IgD-negative memory B cell (primary cell): Measurements from ENCODE around the gene CCR9. TPM values are rescaled to one million over a fixed set of nuclear protein-coding genes. Genes with fewer than 3 reads are reported as not detected.
A peak's percentile ranks its signal among the peaks of the same experiment; 100 is the strongest.
"Not testable (repeated sequence)": the region's sequence is repeated elsewhere in the genome, so short reads cannot be mapped to it uniquely, and the experiment has no call there.

Experiments used
- H3K27ac Mint-ChIP-seq, 3 donors: one replicate each; pipeline ENCODE4 v1.8.0; 2020 to 2022; ENCODE audit warnings: mild to moderate bottlenecking in 3 of 3, mixed read lengths in 3 of 3, moderate library complexity in 1 of 3
- H3K27me3 Mint-ChIP-seq: one replicate; pipeline ENCODE4 v1.8.0; 2021; ENCODE audit warnings: mixed read lengths
- H3K36me3 Mint-ChIP-seq: one replicate; pipeline ENCODE4 v1.8.0; 2020; ENCODE audit warnings: mild to moderate bottlenecking, mixed read lengths
- H3K4me1 Mint-ChIP-seq, 3 donors: one replicate each; pipeline ENCODE4 v1.8.0; 2020 to 2022; ENCODE audit warnings: mixed read lengths in 3 of 3, mild to moderate bottlenecking in 1 of 3
- H3K4me3 Mint-ChIP-seq, 4 donors: one replicate each; pipeline ENCODE4 v1.8.0; 2020 to 2022; ENCODE audit warnings: mild to moderate bottlenecking in 4 of 4, mixed read lengths in 4 of 4, moderate library complexity in 3 of 4
- H3K9me3 Mint-ChIP-seq, 3 donors: one replicate each; pipeline ENCODE4 v1.8.0; 2020 to 2021; ENCODE audit warnings: mixed read lengths in 3 of 3, mild to moderate bottlenecking in 1 of 3
- polyA plus RNA-seq: library from polyadenylated mRNA; unstranded; fragments of 300-500 nt; fragmentation: Illumina TruSeq; gene quantifications from one replicate; pipeline ENCODE4 v1.2.3, GENCODE V29; 2021

Gene CCR9, protein sequence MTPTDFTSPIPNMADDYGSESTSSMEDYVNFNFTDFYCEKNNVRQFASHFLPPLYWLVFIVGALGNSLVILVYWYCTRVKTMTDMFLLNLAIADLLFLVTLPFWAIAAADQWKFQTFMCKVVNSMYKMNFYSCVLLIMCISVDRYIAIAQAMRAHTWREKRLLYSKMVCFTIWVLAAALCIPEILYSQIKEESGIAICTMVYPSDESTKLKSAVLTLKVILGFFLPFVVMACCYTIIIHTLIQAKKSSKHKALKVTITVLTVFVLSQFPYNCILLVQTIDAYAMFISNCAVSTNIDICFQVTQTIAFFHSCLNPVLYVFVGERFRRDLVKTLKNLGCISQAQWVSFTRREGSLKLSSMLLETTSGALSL
- polyA plus RNA-seq: 6.3 TPM

- Mint-ChIP-seq H3K4me3 (peak within 1 kb of the TSS in 3 of 4 donors; percentile 18 to 77 (median 28)), H3K9me3 (no peaks in the 10 kb centered on the region), H3K36me3 (no peaks in the 10 kb centered on the region), H3K27me3 (peaks cover 15% of the 10 kb centered on the region), H3K4me1 (peaks cover 6 to 21% (median 9%) of the 10 kb centered on the region in 3 donors), H3K27ac (no peak within 1 kb of the TSS)
Observed at GRCh38 chr3:45885979-45886705, at the start of gene CCR9. CCR9 (plus strand) TSS chr3:45886543; CDS start chr3:45894934, 8,391 bp downstream.

DNA sequence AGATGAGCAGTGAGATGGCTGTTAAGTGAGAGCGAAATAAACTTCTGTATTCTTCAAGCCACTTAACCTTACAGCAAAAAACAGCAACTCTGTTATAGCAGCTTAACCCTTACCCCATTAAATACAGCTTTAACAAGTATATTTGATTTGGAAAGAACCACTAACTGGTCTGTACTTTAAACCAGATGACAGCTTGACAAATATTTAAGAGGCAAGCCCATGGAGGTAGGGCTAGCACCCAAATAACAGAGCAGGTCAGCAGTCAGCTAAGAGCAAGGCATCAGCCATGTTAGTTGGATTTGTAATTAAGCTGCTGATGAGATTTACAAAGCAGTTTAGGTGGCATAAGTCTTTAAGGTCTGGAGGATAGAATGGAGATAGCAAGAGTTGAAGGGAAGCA is 47.9 kb upstream of the CCR9 start:
- peak overlapping the region in 1 of 4 donors; percentile 18 for H3K4me3 Mint-ChIP-seq
- H3K27me3 Mint-ChIP-seq: no peaks in the 10 kb centered on the region
- no peaks in the 10 kb centered on the region for H3K9me3 Mint-ChIP-seq
- peaks cover 6% of the 10 kb centered on the region for H3K36me3 Mint-ChIP-seq
- H3K27ac Mint-ChIP-seq: peak overlapping the region in 1 of 3 donors; percentile 9
- peaks cover 12 to 17% (median 15%) of the 10 kb centered on the region in 3 donors for H3K4me1 Mint-ChIP-seq

DNA sequence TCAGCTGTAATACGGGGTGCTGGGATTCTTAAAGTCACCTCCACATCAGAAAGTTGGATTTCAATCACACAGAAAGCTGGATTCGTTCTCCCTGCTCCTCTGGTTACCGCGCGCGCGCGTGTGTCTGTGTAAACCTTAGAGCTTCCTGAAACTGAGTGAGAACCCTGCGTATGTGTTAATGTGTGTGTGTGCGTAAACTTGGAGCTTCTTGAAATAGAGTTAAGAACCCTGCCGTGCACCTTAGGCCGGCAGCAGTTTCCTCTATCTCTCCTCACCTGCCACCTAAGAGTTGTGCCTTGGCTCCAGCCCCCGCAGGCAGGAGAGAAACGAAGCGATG is 45.0 kb upstream of the CCR9 start:
- peaks cover 8% of the 10 kb centered on the region for H3K36me3 Mint-ChIP-seq
- peak overlapping the region; percentile 94 to 97 (median 96) for H3K27ac Mint-ChIP-seq
- no peaks in the 10 kb centered on the region for H3K27me3 Mint-ChIP-seq
- peak overlapping the region; percentile 96 to 98 (median 96) for H3K4me3 Mint-ChIP-seq
- H3K9me3 Mint-ChIP-seq: no peaks in the 10 kb centered on the region
- H3K4me1 Mint-ChIP-seq: peaks cover 14 to 17% (median 15%) of the 10 kb centered on the region in 3 donors

DNA sequence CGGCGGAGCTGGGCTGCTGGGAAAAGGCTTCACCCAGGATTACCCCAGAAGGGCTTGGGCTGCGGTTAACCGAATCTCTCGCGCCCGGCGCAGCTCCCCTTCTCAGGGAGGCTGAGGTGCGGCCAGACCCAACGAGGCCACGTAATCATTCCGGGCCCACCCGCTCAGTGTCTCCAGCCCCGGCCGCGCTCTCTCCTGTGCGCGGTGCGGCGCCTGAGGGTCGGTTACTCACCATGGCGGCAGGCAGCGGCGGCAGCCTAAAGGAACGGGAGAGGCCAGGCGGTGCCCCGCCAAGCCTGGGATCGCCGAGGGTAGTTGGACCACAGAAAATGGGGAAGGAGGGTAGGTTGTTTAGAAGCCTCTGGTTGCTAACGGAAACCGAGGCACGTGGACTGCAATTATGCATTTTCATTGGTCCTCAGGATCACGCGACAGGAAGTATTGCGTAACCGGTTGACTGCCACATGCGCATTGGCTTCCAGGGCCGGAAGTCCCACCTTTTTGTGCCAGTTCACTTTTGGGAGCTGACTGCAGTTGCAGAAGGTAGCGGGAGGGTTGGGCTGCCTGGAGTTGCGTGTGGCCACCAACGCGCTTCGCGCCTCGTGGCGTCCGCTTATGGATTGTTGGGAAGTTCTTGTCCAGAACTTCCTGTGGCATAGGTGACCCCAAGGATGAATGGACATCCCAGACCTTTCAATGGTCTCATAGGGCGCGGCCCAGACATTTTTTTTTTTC is 44.4 kb upstream of the CCR9 start, which contains the start of gene LZTFL1:
TSS of gene LZTFL1 (minus strand) at position 363 of the 735 bp plus-strand sequence. CDS start at position 235, 128 bp downstream.
- H3K27ac Mint-ChIP-seq: peak within 1 kb of the TSS; percentile 94 to 97 (median 96)
- no peaks in the 10 kb centered on the region for H3K9me3 Mint-ChIP-seq
- peaks cover 10% of the 10 kb centered on the region for H3K36me3 Mint-ChIP-seq
- H3K4me1 Mint-ChIP-seq: peaks cover 14 to 17% (median 15%) of the 10 kb centered on the region in 3 donors
- H3K4me3 Mint-ChIP-seq: peak within 1 kb of the TSS; percentile 96 to 98 (median 96)
- no peaks in the 10 kb centered on the region for H3K27me3 Mint-ChIP-seq

DNA sequence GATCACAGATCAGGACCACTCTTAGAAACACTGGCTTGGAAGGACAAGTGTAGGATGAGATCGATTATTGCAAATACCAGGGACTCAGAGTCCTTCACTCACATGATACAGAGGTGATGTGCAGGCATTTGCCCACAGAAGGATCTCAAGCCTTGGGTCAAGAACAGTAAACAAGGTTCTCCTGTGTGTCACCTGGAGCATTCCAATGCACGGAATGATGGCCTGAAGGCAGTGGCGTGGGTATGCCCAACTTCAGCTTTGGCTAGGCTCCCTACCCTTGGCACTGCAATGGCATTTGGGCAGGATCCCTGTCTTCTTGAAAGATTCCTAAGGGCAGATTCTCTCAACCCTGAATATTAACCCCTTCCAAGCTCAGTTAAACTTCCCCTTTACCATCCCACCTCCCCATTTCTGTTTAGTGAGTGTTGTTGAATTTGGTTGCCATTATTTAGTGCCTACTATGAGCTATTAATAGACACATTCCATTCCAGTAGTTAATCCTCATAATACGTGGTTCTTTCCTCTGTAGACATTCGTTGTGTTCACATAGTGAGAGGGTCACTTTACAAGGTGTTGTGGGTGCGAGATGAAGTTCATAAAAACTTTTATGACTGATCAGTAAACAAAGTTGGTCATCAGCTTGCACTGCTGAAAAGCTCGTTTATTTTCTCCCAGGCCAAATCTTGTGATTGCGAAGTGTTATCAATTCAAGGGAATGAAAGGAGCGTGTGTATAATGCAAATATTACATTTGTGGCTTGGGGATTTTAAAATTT is 43.3 kb upstream of the CCR9 start:
- peaks cover 14 to 17% (median 15%) of the 10 kb centered on the region in 3 donors for H3K4me1 Mint-ChIP-seq
- peak overlapping the region in 3 of 4 donors; percentile 96 to 97 (median 96) for H3K4me3 Mint-ChIP-seq
- no peaks in the 10 kb centered on the region for H3K9me3 Mint-ChIP-seq
- H3K27me3 Mint-ChIP-seq: no peaks in the 10 kb centered on the region
- H3K27ac Mint-ChIP-seq: peak overlapping the region in 2 of 3 donors; percentile 87 to 96
- H3K36me3 Mint-ChIP-seq: peaks cover 5% of the 10 kb centered on the region

DNA sequence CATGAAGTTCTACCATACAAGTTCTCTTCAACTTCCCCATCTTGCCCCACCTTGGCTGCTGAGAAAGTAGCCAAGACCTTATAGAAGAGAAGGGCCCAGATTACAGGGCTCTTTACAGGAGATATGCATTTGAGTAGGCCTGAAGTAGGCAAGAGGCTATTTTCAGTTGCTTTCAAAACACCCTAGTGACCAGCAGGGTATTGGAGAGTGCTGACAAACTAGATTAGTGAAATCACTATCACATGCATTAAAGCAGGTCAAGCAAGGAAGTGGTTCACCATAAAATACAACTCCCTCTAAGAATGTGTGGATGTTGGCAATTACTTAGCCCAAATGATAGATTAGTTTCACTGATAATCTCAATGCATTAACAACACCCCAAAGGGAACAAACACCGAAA is 41.7 kb upstream of the CCR9 start:
- Mint-ChIP-seq H3K36me3 (peaks cover 5% of the 10 kb centered on the region), H3K4me1 (peaks cover 11 to 17% (median 15%) of the 10 kb centered on the region in 3 donors), H3K9me3 (no peaks in the 10 kb centered on the region), H3K27me3 (peaks cover 6% of the 10 kb centered on the region), H3K27ac (no peak overlapping the region), H3K4me3 (no peak overlapping the region)

DNA sequence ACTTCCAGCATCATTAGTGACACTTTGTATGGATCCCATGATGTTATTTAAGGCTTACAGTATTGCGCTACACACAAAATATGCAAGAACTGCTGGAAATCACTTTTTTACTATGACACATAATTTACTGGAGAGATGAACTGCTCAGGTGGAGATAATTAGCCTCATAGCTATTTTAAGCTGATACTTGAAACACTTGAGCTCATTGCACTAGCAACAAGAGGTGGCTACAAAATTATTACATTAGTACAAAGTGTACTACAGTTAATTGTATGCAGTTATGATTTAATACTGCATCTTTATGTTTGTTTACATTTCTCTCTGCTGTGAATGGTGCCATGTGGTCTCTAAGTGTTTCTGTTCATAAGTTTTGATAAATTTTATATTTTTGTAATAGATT is 38.0 kb upstream of the CCR9 start:
- Mint-ChIP-seq H3K36me3 (peaks cover 5% of the 10 kb centered on the region), H3K9me3 (no peaks in the 10 kb centered on the region), H3K27me3 (peaks cover 14% of the 10 kb centered on the region), H3K4me1 (peaks cover 2 to 5% (median 5%) of the 10 kb centered on the region in 3 donors), H3K4me3 (no peak overlapping the region), H3K27ac (no peak overlapping the region)

DNA sequence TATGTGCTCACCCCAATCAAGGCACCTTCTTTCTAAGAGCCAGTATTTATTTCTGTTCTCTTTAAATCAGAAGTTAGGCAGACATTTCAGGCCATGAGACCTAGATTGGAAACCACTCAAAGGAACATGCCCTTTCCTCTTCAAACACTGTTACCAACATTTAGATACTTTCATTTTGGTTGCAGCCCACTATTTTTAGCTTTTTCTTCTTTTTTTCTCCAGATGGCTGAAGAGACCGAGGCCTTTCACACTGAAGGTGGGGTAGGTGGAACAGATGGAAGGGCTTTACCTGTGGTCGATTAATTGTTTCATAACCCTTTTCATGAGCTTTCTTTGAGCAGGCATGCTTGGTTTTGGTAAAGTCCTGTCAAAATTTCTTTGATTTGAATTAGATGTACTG is 33.5 kb upstream of the CCR9 start:
- Mint-ChIP-seq H3K4me1 (peaks cover 2 to 10% (median 5%) of the 10 kb centered on the region in 3 donors), H3K27me3 (peaks cover 18% of the 10 kb centered on the region), H3K27ac (no peak overlapping the region), H3K9me3 (no peaks in the 10 kb centered on the region), H3K36me3 (peaks cover 4% of the 10 kb centered on the region), H3K4me3 (peak overlapping the region in 3 of 4 donors; percentile 24 to 58 (median 46))

- not testable (repeated sequence) for H3K9me3 Mint-ChIP-seq, H3K27me3 Mint-ChIP-seq, H3K36me3 Mint-ChIP-seq
- Mint-ChIP-seq H3K27ac (peak overlapping the region in 1 of 3 donors; percentile 26), H3K4me3 (peak overlapping the region in 1 of 4 donors; percentile 13), H3K4me1 (peaks cover 13 to 21% (median 19%) of the 10 kb centered on the region in 3 donors)
Observed at GRCh38 chr3:45856323-45856722, 30.0 kb upstream of the CCR9 start.

DNA sequence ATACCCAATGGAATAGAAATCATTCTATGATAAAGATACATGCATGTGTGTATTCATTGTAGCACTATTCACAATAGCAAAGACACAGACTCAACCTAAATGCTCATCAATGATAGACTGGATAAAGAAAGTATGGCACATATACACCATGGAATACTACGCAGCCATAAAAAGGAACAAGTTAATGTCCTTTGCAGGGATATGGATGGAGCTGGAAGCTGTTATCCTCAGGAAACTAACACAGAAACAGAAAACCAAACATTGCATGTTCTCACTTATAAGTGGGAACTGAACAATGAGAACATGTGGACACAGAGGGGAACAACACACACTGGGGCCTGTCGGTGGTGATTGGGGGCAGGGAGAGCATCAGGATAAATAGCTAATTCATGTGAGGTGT is 29.3 kb upstream of the CCR9 start:
- H3K4me3 Mint-ChIP-seq, H3K27me3 Mint-ChIP-seq, H3K36me3 Mint-ChIP-seq, H3K9me3 Mint-ChIP-seq: not testable (repeated sequence)
- Mint-ChIP-seq H3K27ac (peak overlapping the region in 1 of 3 donors; percentile 21), H3K4me1 (peaks cover 13 to 21% (median 19%) of the 10 kb centered on the region in 3 donors)

DNA sequence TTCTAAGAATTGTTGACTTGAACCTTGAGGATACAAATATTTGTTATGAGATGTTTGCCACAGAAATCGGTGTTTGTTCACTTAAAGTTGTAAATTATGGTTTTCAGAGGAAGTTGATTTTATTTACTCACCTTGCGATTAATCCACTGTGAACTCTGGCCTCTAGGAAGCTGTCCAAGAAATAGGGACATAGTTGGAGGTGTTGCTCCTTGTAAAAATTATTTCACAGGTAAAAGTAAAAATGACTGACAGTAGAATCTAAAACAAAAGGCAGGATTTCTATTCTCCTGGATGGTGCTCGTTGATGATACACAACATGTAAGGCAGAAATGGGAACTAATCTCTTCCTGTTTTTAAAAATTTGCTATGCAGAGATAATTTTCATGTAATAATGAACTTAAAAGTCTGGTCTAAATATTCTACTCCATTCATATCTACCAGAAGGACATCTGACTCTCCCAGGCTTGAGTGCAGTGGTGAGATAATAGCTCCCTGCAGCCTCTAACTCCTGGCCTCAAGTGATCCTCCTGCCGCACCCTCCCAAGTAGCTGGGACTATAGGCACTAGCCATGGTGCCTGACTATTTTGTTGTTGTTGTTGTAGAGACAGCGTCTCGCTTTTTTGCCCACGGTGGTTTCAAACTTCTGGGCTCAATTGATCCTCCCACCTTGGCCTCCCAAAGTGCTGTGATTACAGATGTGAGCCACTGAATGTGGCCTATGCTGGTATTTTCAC is 27.4 kb upstream of the CCR9 start:
- Mint-ChIP-seq H3K27ac (no peak overlapping the region), H3K27me3 (peaks cover 13% of the 10 kb centered on the region), H3K36me3 (peaks cover 4% of the 10 kb centered on the region), H3K4me3 (peak overlapping the region; percentile 47 to 83 (median 66)), H3K4me1 (peaks cover 11 to 16% (median 12%) of the 10 kb centered on the region in 3 donors), H3K9me3 (peaks cover 0 to 8% (median 6%) of the 10 kb centered on the region in 3 donors)

DNA sequence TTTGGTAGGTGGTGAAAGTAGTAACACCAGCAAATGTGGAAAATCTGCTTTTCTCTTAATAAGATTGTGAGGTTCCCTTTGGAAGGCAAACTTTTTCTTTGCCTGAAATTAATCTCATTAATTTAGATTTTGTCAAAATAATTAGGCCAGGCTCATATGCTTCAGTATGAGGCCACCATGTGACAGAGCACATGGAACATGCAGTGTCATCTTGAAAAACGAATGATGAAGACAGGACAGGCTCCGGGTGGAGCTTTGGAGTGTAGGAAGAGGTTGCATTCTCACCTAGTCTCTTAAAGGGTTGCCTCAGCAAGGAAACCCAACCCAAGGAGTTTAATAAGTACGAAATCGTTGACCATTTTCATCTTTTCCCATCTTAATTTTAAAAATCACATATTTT is 25.9 kb upstream of the CCR9 start:
- peaks cover 18 to 22% (median 20%) of the 10 kb centered on the region in 3 donors for H3K4me1 Mint-ChIP-seq
- H3K36me3 Mint-ChIP-seq: no peaks in the 10 kb centered on the region
- no peak overlapping the region for H3K27ac Mint-ChIP-seq
- peak overlapping the region in 1 of 4 donors; percentile 53 for H3K4me3 Mint-ChIP-seq
- H3K27me3 Mint-ChIP-seq: peaks cover 11% of the 10 kb centered on the region
- H3K9me3 Mint-ChIP-seq: peaks cover 0 to 8% (median 6%) of the 10 kb centered on the region in 3 donors

DNA sequence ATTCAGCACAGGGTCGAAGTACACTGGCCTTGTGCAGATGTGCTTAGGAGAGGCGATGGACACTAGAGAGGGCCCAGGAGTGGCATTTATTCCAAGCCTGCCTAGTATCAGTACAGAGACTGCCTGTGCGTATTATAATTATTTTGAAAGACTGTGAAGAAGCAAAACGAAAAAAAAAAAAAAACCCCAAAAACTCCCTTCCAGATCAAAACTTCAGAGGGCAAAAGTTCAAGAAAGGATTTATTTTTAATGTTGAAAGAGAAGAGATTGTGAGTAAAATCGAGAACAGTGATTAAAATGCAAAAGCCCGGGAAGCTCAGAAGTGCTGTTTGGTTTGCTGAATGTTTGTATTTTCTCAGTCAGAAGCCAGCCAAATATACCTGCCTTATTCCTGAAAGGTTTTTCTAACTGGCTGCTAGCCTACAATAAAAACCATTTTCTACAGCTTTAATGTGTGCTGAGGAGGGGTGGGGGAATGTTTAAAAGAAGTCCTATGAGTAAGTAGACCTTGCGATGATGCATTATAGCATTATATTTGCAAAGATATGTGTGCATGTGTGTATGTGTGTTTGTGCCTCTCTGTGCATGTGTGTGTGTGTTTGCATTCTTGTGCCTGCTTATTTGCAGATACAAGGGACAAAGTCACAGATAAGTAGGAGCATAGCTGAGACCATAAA is 25.2 kb upstream of the CCR9 start:
- peak overlapping the region in 2 of 4 donors; percentile 40 to 53 for H3K4me3 Mint-ChIP-seq
- no peaks in the 10 kb centered on the region for H3K36me3 Mint-ChIP-seq
- peaks cover 11% of the 10 kb centered on the region for H3K27me3 Mint-ChIP-seq
- peak overlapping the region in 1 of 3 donors; percentile 48 for H3K27ac Mint-ChIP-seq
- H3K4me1 Mint-ChIP-seq: peaks cover 18 to 26% (median 24%) of the 10 kb centered on the region in 3 donors
- peaks cover 0 to 8% (median 6%) of the 10 kb centered on the region in 3 donors for H3K9me3 Mint-ChIP-seq
